Germinal center (tissue), 1 donor: ENCODE data around the gene SRXN1.

Source experiments
- DNase-seq: peaks from one replicate; pipeline ENCODE4 v3.0.0; 2012; ENCODE audit warnings: mixed read lengths, low spot score

SRXN1 gene

GRCh38 chr20:607476-607875 lies 45.5 kb downstream of the SRXN1 start:
- DNase-seq = no peak

GRCh38 chr20:605237-605636 lies 47.8 kb downstream of the SRXN1 start:
- no peak for DNase-seq

- no peak for DNase-seq
These were observed 49.8 kb downstream of the SRXN1 start for GRCh38 chr20:603116-603640.

- no peak for DNase-seq
These were observed 50.7 kb downstream of the SRXN1 start for GRCh38 chr20:602111-602970.

GRCh38 chr20:600736-601135 lies 52.3 kb downstream of the SRXN1 start:
- DNase-seq = no peak

GRCh38 chr20:600141-600540 lies 52.9 kb downstream of the SRXN1 start:
- DNase-seq = no peak

GRCh38 chr20:598133-598850 lies 54.7 kb downstream of the SRXN1 start:
- no peak for DNase-seq

GRCh38 chr20:597560-597959 lies 55.4 kb downstream of the SRXN1 start:
- DNase-seq = no peak
